Right lobe of liver (tissue), 4 donors: Measurements from ENCODE around the gene COMMD9.

Experiments used
- CTCF ChIP-seq, 4 donors: fragments of 200-600 bp in 3 of 4; fragments of 450-650 bp in 1 of 4; IDR thresholded peaks; one replicate each; pipeline versions ENCODE4 v1.5.1 to v1.8.0; 2016 to 2022; ENCODE audit warnings: antibody characterized with exemption in 4 of 4, mild to moderate bottlenecking in 2 of 4
- POLR2A ChIP-seq: fragments of 450-650 bp; IDR thresholded peaks from one replicate; pipeline ENCODE4 v1.6.1; 2017; ENCODE audit warnings: antibody characterized with exemption, mild to moderate bottlenecking
- donor health status: DM: no; HTN: no; CAD: no.
- donor health status: DM: no; HTN: no; CAD: no.
- donor health status: DM: no; HTN: yes; CAD: no.

DNA sequence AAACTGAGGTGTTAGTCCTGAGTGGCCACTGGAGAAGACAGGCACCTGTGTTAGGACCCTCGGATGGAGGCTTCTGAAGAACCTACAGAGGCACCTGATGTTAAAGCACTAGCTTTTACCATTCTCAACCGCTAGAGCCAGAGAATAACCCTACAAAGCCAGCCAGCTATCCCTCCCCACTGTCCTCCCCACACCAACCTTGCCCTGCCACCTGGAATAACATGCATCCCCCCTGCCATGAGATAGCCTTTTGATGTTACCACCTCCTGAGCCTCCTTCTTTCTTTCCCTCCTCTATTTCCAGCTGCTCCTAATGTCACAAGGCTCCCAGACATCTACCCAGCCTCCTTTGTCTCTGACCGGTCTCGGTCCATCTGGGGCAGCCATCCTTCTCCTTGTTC lies 28.1 kb downstream of the COMMD9 start:
- TF ChIP-seq CTCF (IDR thresholded peaks at IDR 0.05) (no peak), POLR2A (no peak)
